Measurements from ENCODE around the gene SLC7A6. TPM values are rescaled to one million over a fixed set of nuclear protein-coding genes. Genes with fewer than 3 reads are reported as not detected.

SLC7A6 gene
- total and polyA plus RNA-seq, 2 of the 13 experiments (the other 11 are each of a cell fraction or from before 2014, with no cell fraction given), result 35.8 to 70.8 TPM

DNA sequence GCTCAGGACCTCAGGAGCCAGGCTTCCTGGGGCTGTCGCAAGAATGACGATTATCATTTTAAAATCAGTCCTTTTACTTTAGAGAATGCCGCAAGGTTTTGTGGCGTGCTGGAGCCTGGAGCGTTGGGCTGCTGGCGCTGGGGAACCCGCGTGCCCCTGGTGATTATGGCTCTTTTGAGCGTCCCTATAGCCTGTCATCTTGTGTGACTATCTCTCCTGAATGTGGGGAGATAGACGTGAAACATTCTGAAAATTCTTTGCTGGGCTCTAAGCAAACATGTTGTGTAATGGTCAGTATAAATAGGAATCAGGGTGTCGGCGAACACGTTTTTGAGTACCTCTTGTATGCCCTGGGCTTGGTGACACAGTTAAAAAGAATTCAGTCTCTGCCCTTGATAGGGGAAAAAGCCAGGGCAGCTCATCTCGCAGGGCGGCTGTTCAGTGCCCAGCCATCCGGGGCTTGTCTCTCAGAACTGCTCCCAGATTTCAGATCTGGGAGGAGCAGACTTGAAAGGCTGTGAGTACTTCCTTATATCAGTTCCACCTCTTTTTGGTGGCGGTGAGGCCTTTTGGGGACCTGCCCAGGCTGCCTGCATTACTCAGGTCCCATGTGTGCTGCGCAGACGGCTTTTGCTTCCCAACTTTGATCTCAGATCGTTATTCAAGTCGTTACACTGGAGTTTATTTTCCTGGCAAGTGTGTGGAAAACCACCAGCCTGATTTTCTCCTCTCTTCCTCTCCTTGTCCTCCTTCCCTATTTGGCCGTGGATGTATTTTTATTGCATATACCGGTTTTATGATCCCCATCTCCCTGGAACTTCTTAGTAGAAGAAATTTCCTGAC is 973 bp downstream of the SLC7A6 start (continued):
- TF ChIP-seq PHB2 (IDR thresholded peaks at IDR 0.05; ENCODE audit: partially characterized antibody) (no peak), NCOR1 (IDR thresholded peaks at IDR 0.05; ENCODE audit: borderline replicate concordance, low read length) (peak; percentile 38; the same call in 1 of the 2 replicates), ZNF350 (CRISPR knock-in tag; IDR thresholded peaks at IDR 0.05; ENCODE audit: borderline replicate concordance, low read depth) (peak; percentile 83; the same call in 1 of the 2 replicates), ZNF766 (CRISPR knock-in tag; IDR thresholded peaks at IDR 0.05; ENCODE audit: borderline replicate concordance) (peak; percentile 25; the same call in 1 of the 2 replicates), NFRKB (IDR thresholded peaks at IDR 0.05) (no peak), HDAC2 (CRISPR knock-in tag; IDR thresholded peaks at IDR 0.05) (peak; percentile 98), ZNF30 (CRISPR knock-in tag; IDR thresholded peaks at IDR 0.05) (no peak), MAF1 (CRISPR knock-in tag; IDR thresholded peaks at IDR 0.05; ENCODE audit: borderline replicate concordance) (no peak), SMAD9 (CRISPR knock-in tag; IDR thresholded peaks at IDR 0.05) (no peak), KLF15 (CRISPR knock-in tag; IDR thresholded peaks at IDR 0.05; ENCODE audit: borderline replicate concordance) (no peak; the same call in 1 of the 2 replicates), U2AF1 (optimal IDR thresholded peaks at IDR 0.05; ENCODE audit: low read depth, low read length) (no peak), JUN (CRISPR knock-in tag; IDR thresholded peaks at IDR 0.05) (peak; percentile 93), ZNF256 (CRISPR knock-in tag; conservative IDR thresholded peaks at IDR 0.05) (no peak), SATB2 (CRISPR knock-in tag; IDR thresholded peaks at IDR 0.05) (no peak), NFYB (CRISPR knock-in tag; IDR thresholded peaks at IDR 0.05) (peak; percentile 13; the same call in 1 of the 2 replicates), POLR2G (IDR thresholded peaks at IDR 0.05; ENCODE audit: low read depth, low read length) (peak; percentile 77), REXO4 (CRISPR knock-in tag; IDR thresholded peaks at IDR 0.05; ENCODE audit: borderline replicate concordance) (no peak), ZNF225 (CRISPR knock-in tag; IDR thresholded peaks at IDR 0.05) (no peak; the same call in 1 of the 2 replicates), TCF12 (IDR thresholded peaks at IDR 0.05) (no peak), TCF12 (CRISPR knock-in tag; IDR thresholded peaks at IDR 0.05) (0 out of 2 replicates have a peak, but pooled peaks have one; percentile 30), MTA3 (CRISPR knock-in tag; IDR thresholded peaks at IDR 0.05) (no peak), ZSCAN20 (CRISPR knock-in tag; IDR thresholded peaks at IDR 0.05; ENCODE audit: borderline replicate concordance) (no peak; the same call in 1 of the 2 replicates)
- TF ChIP-seq, protein P1, sequence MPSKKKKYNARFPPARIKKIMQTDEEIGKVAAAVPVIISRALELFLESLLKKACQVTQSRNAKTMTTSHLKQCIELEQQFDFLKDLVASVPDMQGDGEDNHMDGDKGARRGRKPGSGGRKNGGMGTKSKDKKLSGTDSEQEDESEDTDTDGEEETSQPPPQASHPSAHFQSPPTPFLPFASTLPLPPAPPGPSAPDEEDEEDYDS (CRISPR knock-in tag; IDR thresholded peaks at IDR 0.05), result peak; percentile 92
- TF ChIP-seq, protein P2, sequence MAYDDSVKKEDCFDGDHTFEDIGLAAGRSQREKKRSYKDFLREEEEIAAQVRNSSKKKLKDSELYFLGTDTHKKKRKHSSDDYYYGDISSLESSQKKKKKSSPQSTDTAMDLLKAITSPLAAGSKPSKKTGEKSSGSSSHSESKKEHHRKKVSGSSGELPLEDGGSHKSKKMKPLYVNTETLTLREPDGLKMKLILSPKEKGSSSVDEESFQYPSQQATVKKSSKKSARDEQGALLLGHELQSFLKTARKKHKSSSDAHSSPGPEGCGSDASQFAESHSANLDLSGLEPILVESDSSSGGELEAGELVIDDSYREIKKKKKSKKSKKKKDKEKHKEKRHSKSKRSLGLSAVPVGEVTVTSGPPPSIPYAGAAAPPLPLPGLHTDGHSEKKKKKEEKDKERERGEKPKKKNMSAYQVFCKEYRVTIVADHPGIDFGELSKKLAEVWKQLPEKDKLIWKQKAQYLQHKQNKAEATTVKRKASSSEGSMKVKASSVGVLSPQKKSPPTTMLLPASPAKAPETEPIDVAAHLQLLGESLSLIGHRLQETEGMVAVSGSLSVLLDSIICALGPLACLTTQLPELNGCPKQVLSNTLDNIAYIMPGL (CRISPR knock-in tag; IDR thresholded peaks at IDR 0.05; ENCODE audit: borderline replicate concordance in 1 of 2, low read depth in 1 of 2), result peak; percentile 41 to 45; a peak in 2 of 4 replicates
- TF ChIP-seq, protein P3, sequence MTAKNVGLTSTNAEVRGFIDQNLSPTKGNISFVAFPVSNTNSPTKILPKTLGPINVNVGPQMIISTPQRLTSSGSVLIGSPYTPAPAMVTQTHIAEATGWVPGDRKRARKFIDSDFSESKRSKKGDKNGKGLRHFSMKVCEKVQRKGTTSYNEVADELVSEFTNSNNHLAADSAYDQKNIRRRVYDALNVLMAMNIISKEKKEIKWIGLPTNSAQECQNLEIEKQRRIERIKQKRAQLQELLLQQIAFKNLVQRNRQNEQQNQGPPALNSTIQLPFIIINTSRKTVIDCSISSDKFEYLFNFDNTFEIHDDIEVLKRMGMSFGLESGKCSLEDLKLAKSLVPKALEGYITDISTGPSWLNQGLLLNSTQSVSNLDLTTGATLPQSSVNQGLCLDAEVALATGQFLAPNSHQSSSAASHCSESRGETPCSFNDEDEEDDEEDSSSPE (CRISPR knock-in tag; IDR thresholded peaks at IDR 0.05), result peak; percentile 36; the same call in 1 of the 2 replicates
